GM19351 (cell line): Measurements from ENCODE around the gene MMP24.

Source experiments
- ATAC-seq: cut with Tn5 transposase; IDR thresholded peaks from one replicate; pipeline ENCODE4 v1.9.1; 2021; ENCODE audit warnings: mild to moderate bottlenecking, moderate library complexity; ENCODE audit not compliant: unreplicated experiment

Gene MMP24

DNA sequence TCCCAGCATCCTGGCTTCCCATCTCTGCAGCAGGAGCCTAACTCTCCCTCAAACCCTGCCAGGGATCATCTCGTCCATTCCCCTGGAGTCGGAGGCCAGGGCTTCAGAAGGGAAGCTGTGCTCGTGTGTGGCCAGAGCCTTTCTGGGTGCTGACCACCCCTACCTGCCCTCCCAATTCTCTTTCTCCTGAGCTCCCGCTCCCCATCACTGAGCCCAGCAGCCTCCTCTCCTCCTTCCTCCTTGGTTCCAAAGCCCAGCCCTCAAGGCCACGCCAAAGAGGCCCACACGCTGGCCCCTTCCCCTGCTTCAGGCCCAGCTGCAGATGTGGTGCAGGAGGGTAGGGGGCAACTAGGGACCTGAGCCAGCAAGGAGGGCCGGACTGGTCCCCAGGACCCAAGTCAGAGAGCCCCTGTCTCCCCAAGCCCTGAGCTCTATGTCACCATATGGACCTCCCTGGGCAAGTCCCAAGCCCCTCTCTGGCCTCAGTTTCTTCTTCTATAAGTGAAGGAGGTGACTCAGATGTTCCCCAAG lies 64.5 kb downstream of the MMP24 start:
- ATAC-seq = no peak

DNA sequence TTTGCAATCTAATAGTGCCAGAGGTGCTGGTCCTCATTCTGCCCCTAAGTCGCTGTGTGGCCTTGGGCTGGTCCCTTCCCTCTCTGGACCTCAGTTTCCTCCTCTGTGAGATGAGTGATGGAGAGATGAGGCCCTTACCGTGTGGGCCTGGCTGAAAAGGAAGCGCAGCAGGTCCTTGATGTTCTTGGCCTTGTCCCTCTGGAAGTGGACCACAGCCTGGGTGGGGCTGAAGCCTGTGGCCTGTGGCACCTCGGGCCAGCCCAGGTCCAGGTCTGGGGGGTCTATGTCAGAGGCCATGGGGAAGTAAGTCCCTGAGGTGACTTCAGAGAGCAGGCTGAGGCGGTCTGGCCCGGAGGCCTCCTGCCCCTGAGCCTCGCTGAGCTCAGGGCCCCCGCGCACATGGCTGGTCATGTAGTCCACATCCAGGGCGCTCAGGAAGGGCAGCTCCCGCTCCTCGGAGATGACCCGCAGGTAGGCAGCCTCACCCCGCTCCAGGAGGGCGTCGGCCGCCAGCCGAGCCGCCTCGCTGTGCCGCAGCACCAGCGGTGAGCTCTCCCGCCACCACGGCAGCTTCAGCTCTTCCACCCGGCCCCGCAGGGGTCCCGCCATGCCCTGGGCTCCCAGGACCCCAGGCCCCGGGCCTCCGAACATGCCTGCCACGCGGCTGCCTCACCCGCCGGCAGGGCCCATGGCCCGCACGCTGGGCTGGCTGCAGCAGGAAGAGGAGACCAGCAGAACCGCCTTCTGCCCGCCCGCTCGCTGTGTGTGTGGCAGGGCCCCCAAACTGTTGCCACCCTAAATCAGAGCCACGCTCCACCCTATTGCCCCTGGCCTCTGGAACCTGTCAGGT lies 65.4 kb downstream of the MMP24 start, which contains the start of gene FAM83C:
TSS of gene FAM83C (minus strand) at position 772 of the 850 bp plus-strand sequence. CDS start at position 651, 121 bp downstream.
- ATAC-seq = no peak

DNA sequence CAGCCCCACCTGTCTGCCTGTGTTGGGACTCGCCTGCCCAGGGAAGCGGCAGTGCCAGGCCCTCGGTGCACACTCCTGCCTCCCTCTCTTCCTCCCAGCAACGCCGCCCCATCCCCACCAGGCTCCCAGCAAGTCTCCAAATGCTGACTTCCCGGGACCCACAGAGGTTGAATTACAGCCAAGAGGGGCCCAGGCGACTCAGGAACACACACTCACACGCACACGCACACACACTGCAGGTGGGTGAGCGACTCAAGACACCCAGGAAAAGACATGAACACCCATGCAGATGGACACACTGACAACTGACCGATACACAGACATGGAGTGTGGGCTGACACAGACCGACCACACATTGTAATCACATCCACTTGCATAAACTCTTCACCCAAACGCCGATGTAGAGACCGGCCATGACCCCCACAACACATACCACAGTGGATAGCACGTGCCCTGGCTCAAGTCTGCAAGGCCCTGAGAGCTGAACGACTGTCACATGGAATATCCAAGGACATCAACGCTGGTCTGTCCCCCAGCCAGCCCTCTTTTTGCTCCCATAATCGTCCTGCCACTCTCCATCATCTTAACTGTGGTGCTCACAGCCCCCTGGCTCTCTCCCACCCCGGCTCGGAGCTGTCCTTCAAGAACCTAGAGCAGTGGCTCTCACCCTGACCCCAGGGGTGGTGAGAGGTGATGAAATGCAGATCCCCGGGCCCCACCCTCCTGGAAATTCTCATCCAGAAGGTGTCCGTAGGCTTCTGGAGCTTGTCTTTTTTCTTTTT lies 66.2 kb downstream of the MMP24 start:
- ATAC-seq = no peak

DNA sequence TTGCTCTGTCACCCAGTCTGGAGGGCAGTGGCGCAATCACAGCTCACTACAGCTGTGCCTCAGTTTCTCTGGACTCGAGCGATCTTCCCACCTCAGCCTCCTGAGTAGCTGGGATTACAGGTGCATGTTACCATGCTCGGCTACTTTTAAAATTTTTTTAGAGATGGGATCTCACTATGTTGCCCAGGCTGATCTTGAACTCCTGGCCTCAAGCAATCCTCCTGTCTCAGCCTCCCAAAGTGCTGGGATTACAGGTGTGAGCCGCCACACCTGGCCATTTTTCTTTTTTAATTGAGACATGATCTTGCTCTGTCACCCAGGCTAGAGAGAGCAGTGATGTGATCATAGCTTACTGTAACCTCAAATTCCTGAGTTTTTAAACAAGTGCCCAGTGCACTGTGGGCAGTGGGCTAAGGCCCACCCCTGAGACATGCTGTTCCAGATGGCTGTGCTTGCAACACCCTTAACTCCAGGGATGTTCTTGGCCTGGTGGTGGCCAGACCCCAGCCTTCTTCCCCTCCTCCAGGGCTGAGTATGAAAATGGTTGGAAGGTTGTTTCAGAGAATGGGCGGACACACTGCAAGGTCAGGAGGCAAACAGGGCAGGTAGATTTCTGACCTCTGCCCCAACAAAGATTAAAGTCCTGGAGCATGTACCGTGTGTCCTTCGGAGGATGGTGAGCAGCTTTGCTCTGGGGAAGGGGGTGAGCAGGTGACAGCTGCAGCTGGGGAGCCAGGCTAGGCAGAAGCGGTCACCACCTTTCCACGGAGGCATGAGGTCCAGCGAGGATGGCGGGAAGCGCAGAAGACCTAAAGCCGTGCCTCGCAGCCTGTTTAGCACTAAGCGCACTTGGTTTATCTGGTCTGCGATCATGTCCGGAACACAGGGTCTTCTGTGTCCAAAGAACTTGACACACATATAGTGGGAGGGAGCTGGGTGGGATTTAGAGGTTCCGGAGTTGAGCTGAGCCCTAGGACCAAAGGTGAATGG lies 67.1 kb downstream of the MMP24 start:
- no peak for ATAC-seq

DNA sequence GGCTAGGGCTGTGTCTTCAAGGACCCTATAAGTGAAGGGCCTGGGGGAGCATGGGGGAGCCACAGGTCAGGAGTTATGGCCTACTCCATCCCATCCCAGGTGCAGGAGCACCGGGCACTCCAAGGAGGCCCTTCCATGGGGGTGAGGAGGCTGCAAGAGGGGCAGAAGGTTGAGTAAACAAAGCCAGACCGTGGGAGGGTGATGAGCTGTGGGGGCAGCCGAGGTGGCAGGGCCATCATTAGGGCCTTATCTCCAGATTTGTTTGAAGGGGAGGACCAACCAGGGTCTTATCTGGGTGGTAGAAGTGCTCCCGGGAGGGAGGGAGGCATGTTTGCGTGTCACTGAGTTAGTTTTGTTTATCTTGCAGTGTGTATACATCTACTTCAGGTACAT lies 67.8 kb downstream of the MMP24 start:
- no peak for ATAC-seq

DNA sequence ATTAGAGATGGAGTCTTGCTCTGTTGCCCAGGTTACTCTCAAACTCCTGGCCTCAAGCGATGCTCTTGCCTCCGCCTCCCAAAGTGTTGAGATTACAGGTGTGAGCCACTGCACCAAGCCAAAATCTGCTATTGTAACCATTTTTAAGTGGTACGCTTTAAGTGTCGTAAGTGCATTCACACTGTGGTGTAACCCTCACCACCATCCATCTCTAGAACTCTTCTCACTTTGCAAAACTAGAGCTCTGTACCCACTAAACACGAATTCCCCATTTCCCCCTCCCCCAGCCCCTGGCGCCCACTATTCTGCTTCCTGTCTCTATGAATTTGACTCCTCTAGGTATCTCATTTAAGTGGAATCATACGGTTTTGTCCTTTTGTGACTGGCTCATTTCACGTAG lies 68.6 kb downstream of the MMP24 start:
- ATAC-seq = no peak

DNA sequence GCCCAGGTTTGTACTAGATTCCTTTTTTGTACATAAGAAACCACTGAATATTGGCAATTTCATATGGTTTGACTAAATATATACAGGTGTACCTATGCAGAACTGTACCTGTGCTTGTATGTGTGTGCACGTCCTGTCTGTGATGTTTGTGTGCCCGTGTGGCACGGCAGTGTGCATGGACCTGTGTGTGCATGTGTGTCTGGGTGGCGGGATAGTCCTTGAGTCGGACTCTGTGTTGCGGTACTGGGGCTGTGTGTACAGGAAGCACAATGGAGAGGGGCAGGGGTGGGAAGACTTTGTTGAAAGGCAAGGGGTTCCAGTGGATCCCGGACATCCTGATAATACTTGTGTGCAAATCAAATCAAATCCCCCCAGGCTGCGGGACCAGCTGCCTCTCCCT lies 69.2 kb downstream of the MMP24 start:
- no peak for ATAC-seq

DNA sequence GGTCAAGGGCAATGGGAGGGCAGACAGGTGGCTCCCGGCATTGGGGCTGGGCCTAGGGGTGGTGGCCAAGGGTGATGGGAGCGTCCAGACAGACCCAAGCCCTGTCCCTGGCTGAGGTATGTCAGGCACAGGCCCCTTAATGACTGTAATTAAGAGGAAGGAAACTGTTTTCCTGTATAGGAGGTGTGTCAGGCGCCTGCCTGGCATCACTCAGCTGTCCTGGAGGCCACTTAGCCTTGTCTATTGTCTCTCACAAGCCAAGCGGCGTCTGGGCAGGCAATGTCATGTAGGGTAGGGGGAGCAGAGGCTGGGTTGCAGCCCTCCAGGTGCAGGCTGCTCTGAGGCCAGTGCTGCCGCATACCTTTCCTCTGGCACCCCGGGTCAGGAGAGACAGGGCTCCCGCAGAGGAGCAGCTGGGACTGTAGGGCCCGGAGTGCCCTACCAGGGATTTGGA lies 69.6 kb downstream of the MMP24 start:
- ATAC-seq = no peak

DNA sequence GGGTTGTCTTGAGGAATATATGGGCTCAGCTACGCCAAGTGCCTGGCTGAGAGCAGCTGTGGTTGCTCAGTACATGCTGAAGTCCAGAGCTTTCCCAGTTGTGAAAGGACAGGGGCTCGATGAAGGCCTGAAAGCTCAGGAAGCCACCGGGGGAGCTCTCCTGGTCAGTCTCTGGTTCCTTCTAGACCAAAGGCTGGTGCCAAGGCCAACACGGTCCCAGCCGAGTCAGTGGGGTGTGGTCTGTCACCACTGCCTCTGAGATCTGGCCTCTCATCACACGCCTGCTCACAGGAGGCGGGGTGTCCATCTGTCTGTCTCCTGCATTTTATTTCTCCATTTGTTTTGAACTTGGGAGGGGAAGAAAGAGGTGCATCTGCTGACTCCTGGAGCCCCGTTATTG lies 70.7 kb downstream of the MMP24 start:
- ATAC-seq = no peak

DNA sequence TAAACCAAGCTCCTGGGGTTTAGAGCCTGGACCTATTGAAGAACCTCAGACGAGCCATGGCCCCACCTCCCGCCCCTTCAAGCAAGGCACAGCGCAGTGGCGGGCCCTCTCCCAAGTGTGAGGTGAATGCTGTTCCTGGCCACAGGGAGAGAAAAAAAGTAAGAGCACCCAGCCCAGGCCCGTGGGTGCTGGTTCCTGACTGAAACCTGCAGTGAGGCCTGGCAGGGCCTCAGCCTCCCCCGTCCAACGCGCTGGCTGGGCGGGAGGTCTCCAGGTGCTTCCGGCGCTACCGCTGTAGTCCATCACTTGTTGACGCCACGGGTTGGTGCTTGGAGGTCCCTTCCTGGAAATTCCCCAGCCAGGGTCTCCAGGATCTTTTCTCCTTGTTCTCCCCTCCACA lies 71.2 kb downstream of the MMP24 start:
- no peak for ATAC-seq

DNA sequence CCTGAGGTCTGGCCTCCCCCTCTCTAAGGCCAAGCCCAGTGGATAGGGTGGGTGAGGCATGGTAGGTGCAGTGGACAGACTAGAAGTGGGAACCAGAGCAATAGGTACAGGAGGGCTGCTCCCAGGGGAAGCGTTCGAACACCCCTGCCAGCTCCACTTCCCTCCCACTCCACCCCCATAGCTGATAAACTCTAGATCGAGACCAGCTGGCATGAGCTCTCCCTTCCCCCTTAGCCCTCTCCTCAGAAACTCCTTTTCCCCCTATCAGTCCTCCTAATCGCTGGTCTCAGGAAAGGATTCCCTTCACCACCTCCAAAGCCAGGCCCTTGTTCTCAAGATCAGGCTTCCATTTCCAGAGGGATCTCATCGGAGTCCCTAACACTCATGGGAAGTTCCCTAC lies 71.8 kb downstream of the MMP24 start:
- no peak for ATAC-seq

DNA sequence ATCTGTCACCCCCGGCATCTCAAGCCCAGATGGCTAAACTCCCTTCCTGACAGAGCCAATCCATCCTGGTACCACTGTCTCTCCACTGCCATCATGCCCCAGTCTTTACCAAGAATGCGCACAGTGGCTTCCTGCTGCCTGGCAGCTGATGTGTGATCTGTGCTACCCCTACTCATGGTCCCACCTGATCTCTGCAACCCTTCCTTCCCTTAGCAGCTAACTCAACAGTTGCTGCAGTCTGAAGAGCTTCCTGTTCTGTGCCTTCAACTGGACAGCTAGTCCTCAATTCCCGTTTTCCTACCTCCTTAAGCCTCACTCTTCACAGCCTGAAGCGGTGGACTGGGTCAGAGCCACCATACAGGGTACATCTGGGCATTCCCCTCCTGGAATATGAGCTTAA lies 73.3 kb downstream of the MMP24 start:
- ATAC-seq = no peak

DNA sequence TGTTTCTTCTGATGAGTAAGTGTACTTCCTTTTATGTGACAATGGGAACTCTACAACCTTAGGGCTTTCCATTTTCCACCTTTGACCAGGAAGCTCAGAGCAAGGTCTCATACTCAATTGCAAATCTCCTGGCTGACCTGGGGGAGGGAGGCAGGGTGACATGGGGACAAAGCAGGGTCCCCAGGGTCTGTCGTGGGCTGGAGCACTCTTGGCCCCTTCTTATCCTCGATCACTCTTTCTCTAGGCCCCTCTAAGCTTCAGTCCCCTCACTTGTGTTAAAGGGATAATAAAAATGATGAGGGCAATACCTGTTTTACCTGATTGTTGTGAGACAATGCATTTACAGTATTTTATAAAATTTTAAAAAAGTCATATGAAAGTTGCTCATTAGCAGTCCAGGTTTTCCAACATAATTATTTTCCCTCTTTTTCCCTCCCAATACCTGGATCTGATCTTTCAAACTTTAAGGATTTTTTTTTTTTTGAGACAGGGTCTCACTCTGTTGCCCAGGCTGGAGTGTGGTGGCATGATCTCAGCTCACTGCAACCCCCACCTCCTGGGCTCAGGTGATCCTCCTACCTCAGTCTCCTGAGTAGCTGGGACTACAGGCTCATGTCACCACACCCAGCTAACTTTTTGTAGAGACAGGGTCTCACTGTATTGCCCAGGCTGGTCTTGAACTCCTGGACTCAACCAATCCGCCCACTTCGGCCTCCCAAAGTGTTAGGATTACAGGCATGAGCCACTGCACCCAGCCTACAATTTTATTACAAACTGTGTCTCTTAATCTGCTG lies 74.2 kb downstream of the MMP24 start:
- ATAC-seq = no peak

DNA sequence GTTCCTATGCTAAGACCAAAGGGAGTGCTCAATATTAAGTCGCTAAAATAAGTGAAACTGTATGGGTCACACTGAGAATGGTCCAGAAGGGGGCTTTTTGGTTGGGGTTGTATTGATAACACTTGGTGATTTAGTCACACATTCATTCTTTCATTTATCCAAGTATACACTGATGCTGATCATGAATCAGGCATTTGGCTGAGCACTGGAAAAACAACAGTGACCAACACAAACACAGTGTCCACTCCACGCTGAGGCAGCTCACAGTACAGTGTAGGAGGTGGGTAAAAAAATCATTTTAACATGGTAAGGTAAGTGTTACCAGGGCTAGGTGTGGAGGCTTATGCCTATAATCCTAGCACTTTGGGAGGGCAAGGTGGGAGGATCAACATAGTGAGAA lies 74.9 kb downstream of the MMP24 start:
- ATAC-seq = no peak

DNA sequence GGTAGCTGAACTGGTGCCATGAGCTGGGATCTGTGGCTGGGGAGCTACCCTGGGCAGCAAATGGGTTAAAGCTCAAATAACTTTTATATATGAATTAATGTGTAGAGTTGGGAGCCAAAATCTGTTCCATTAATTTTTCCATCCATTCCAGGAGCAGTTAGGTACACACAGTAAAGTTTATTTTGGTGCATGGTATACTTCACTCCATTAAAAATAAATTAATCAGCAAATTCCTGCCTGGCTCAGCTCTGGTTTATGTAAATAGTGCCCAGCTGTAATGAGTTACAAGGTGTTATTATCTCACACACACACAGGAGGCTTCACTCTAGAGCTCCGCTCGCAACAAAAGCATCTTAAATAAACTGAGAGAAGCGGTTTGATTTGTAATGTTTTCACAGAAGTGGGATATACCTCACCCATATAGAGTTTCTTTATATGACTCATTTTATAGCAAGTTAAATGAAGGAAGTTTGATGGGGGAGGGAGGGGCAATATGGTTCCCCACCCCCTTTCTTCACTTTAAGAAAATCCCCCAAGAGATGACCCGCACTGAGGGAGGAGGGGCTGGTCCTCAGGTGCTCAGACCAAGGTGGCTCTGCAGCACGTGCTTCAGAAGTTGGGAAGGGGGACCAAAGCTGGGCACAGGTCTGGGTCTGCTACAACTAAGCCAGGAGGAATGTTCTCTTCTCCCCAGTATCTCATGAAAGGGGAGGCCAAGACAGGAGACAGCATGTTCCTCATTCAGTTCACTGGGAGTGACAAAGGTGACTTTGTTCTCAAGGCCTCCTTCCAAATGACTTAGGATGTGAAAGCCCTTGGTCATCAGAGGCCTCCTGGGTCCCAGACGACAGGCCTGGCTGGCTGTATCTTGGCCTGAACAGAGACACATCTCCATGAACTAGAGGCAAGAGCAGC lies 76.2 kb downstream of the MMP24 start:
- ATAC-seq = no peak

DNA sequence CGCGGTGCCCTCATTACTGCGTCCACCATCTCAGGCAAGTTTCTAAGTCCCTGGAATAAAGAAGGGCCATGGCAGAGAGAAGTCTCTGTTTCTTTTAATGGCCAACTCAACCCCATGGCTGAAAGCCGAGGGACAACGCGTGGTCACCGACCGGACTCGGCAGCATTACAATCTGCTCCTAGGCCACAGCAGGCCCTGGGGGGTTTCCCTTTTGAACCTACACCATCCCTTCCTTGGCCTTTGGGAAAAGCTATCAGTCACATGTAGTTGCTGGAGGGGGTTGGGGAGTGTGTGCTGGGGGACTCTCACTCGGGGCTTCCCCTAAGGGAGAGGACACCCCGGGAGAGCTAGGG lies 76.9 kb downstream of the MMP24 start:
- ATAC-seq = no peak

DNA sequence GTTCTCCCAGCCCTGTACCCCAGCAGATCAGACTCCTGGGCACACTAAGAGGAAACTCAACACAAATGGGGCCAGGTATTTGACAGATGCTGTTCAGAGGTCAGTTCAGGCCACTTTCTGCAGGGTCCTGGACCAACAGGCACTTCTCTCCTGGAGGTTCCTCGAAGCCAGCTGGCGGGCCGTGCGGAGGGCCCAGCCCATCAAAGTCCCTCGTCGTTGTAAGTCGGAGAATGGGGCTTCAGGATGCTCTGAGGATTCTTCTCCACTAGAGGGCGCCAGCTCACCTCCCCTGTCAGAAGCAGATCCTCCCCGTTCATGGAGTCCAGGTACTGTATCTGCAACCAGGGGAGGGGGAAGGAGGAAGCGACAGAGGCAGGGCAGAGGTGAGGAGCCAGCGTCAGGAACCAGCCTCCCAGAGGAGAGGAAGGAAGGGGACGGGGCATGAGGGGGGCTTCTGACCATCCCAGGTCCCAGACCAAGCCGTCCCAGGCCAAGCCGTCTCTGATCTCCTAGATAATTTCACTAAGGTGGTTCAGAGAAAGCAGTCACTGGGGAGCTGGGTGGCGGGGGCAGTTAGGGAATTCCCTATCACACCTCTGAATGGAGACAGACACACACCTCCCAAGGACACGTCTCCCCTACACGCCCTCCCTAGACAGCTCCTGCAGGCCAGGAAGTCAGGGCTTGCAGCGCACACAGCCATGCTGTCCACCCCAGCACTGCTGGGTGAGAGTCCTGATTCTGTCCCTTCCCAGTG lies 77.4 kb downstream of the MMP24 start:
- ATAC-seq = no peak

DNA sequence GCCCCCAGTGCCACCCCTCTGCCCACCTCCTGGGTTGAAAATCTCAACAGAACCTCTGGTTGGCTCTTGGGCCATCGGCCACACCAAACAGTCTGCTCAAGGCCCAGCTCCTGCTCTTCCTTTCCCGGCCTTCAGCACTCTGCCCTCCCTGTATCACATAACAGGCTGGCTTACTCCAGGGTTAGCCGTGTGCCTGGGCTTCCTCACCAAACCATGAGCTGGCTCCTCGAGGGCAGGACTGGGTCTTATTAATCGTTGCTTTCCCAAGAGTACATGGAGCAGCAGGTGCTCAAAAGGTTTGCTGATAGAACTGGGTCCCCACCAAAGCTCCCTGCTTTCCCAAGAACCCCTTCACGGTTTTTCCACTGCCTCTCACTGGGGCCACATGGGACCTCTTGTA lies 78.5 kb downstream of the MMP24 start:
- no peak for ATAC-seq
